Esophagus squamous epithelium (tissue), 5 donors: ENCODE data around the gene USH1G. TPM values are rescaled to one million over a fixed set of nuclear protein-coding genes. Genes with fewer than 3 reads are reported as not detected.

Source experiments
- DNase-seq: peaks from one replicate; lab custom pipeline; 2025; lab: John Stamatoyannopoulos, UW
- H3K27ac ChIP-seq, 4 donors: fragments of 200-600 bp; sonication (generic); one replicate each; pipeline ENCODE4 v1.5.1; 2016 to 2019; ENCODE audit warnings: mild to moderate bottlenecking in 1 of 4
- H3K27me3 ChIP-seq, 4 donors: fragments of 200-600 bp; sonication (generic); 1 replicate in 3 of 4; 2 replicates in 1 of 4; pipeline versions ENCODE4 v1.5.1 to v1.6.0; 2017 to 2021; ENCODE audit warnings: antibody characterized with exemption in 1 of 4
- H3K36me3 ChIP-seq, 3 donors: fragments of 200-600 bp; sonication (generic); one replicate each; pipeline ENCODE4 v1.5.1; 2016 to 2019
- H3K4me1 ChIP-seq, 3 donors: fragments of 200-600 bp; sonication (generic); one replicate each; pipeline ENCODE4 v1.5.1; 2017 to 2019
- H3K4me3 ChIP-seq, 4 donors: fragments of 200-600 bp; sonication (generic); 1 replicate in 3 of 4; 2 replicates in 1 of 4; pipeline ENCODE4 v1.5.1; 2016 to 2019; ENCODE audit warnings: mild to moderate bottlenecking in 2 of 4, moderate library complexity in 1 of 4
- H3K9me3 ChIP-seq, 3 donors: fragments of 200-600 bp; sonication (generic); one replicate each; pipeline ENCODE4 v1.5.1; 2016 to 2019
- CTCF ChIP-seq, 6 experiments: fragments of 450-650 bp in 4 of 6; fragments of 200-600 bp in 2 of 6; sonication (generic) in 2 of 6; IDR thresholded peaks; one replicate each; pipeline ENCODE4 v1.5.1; 2016 to 2019; ENCODE audit warnings: antibody characterized with exemption in 6 of 6, mild to moderate bottlenecking in 4 of 6, moderate library complexity in 4 of 6
- POLR2A ChIP-seq, 4 donors: fragments of 450-650 bp; IDR thresholded peaks; one replicate each; pipeline ENCODE4 v1.6.1; 2017; ENCODE audit warnings: antibody characterized with exemption in 4 of 4, mild to moderate bottlenecking in 4 of 4, moderate library complexity in 3 of 4
- WGBS, 2 donors: methylation state at CpG; one replicate each; pipeline ENCODE4 v1.1.5; 2018; 5-methylcytosine and 5-hydroxymethylcytosine counted together
- intact Hi-C: fragments of 100-400 bp; cut with DNase I; formaldehyde crosslinking; loops from one replicate; pipeline ENCODE4 v1.15.0; 2022
- total RNA-seq, 4 donors: library from RNA; depleted of rRNA; stranded (reverse); fragments of >200 nt; gene quantifications; one replicate each; pipeline ENCODE4 v1.1.0, GENCODE V29; 2016
- donor health status: DM: yes; HTN: yes; CAD: no.

The USH1G gene
- total RNA-seq, 4 donors from 2014 or later: 2.9 to 12.1 (median 6.7) TPM

DNA sequence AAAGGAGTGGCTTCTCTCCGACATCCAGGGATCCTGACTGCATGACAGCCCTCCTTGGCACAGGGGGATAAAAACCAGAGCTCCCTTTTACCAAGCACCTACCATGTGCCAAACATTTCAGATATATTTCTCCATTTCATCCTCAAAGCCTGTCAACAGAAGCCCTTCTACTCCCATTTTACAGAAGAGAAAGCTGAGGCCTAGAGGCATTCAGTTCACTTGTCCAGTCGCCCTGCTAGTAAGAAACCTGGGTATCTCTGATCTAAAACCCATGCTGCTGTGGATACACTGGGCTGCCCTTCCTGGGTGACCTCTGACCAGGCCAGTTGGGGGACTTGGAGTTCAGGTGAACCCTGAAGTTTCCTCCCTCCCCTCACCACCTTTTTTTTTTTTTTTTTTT lies 44.4 kb downstream of the USH1G start:
- TF ChIP-seq CTCF (IDR thresholded peaks at IDR 0.05) (no peak), POLR2A (IDR thresholded peaks at IDR 0.05) (no peak)
- Histone ChIP-seq H3K9me3 (no peaks in the 10 kb centered on the region), H3K27me3 (peaks cover 0 to 22% (median 0%) of the 10 kb centered on the region in 4 donors), H3K27ac (peak overlapping the region in 2 of 4 donors; percentile 29 to 43), H3K36me3 (no peaks in the 10 kb centered on the region), H3K4me3 (no peak overlapping the region), H3K4me1 (peaks cover 7 to 25% (median 12%) of the 10 kb centered on the region in 3 donors)
- WGBS, 2 donors: 55 to 57% methylated on average over 1 to 2 of the region's 2 CpGs
- intact Hi-C loops: no loop called here
- DNase-seq: no peak

DNA sequence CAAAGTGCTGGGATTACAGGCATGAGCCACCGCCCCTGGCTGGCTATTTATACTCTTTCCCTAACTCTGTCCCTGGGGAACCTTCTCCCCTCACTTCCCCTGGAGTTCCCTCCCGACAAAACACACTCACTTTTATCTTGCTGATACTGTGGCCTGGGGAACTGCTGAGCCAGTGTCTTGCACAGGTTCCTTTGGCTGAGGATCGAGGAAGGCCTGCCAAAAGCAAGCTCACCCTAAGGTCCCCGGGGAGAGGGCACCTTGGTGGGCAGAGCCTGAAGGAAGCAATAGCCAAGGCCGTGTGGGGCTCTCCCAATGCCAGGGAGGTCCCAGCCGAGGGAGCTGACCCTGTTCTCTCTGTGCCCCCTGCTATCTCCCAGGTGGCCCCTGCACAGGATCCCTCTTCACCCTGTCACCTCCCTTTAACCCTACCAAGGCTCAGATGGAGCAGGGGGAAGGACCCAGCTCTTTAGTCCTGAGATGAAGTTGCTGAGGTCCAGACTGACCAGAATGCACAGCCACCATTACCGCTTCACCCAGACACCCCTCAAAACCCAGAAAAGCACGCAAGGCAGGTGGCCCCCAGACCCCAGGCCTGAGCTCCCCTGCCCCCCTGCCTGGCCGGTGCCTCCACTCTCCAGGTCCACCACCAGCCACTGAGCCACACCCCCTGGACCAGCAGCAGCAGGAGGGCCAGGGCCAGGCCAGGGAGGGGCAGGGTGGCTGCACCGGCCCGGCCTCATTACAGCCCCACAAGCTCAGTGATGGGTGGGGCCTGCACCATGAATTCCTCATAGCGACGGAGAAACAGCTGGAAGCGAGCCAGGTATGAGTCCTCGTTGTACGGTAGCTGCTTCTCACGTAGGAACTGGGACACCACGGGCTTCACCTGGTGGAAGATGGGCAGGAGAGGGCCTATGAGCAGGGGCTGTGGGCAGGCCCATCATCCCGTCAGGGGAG lies 45.2 kb downstream of the USH1G start:
- no peak for TF ChIP-seq POLR2A (IDR thresholded peaks at IDR 0.05)
- DNase-seq: no peak
- H3K27ac ChIP-seq: peak overlapping the region in 3 of 4 donors; percentile 6 to 49 (median 43)
- no peaks in the 10 kb centered on the region for H3K9me3 ChIP-seq
- H3K4me3 ChIP-seq: no peak overlapping the region
- intact Hi-C loops: no loop called here
- H3K36me3 ChIP-seq: no peaks in the 10 kb centered on the region
- peaks cover 7 to 27% (median 12%) of the 10 kb centered on the region in 3 donors for H3K4me1 ChIP-seq
- 40 to 51% methylated on average over 7 to 10 of the region's 19 CpGs for WGBS, 2 donors
- peaks cover 0 to 16% (median 0%) of the 10 kb centered on the region in 4 donors for H3K27me3 ChIP-seq

GRCh38 chr17:74875977-74876593 lies 47.0 kb downstream of the USH1G start:
- intact Hi-C loops: no loop called here
- H3K4me1 ChIP-seq: peaks cover 14 to 44% (median 25%) of the 10 kb centered on the region in 3 donors
- TF ChIP-seq CTCF (IDR thresholded peaks at IDR 0.05) (no peak), POLR2A (IDR thresholded peaks at IDR 0.05) (no peak)
- no peak for DNase-seq
- no peaks in the 10 kb centered on the region for H3K36me3 ChIP-seq
- peaks cover 0 to 8% (median 0%) of the 10 kb centered on the region in 4 donors for H3K27me3 ChIP-seq
- no peak overlapping the region for H3K27ac ChIP-seq
- WGBS, 2 donors: 49 to 60% methylated on average over 4 to 5 of the region's 6 CpGs
- no peaks in the 10 kb centered on the region for H3K9me3 ChIP-seq
- H3K4me3 ChIP-seq: no peak overlapping the region

DNA sequence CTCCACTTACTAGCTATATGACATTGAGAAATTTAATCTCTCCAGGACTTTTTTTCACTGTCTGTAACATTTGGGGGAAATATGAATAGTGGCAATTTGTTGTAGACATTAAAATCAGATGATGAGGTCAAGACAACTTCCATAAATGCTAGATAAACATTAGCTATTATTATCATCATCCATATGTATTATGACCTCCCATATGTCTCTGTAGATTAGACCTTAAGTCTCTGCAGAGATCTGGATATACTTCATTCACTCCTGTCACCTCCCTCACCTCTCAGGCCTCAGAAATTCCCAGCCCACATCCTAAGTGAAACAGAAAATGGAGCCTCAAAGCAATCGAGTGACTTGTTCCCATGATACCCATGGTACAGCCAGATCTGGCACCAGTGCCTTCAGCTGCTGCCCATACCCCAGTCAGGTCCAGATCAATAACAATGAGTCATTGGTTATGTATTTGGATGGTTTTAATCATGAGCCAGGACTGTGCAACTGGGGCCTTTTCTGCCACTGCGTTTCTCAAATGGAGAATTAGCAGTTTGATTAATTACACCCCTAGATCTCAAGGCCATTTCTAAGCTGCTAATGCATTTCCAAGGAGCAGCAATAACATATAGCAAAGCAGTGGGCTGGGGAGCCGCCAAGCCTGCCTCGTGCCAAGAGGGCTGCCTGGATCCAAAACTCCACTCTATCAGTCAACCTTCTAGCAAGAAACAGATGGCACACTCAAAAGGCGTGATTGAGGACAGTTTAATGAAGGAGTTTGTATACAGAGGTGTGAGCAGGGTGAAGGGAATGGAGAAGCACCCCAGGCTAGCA lies 47.7 kb downstream of the USH1G start:
- Histone ChIP-seq H3K9me3 (no peaks in the 10 kb centered on the region), H3K36me3 (no peaks in the 10 kb centered on the region), H3K4me1 (peaks cover 14 to 47% (median 26%) of the 10 kb centered on the region in 3 donors), H3K4me3 (no peak overlapping the region), H3K27me3 (peaks cover 0 to 5% (median 0%) of the 10 kb centered on the region in 4 donors), H3K27ac (no peak overlapping the region)
- TF ChIP-seq CTCF (IDR thresholded peaks at IDR 0.05): no peak
- no peak for TF ChIP-seq POLR2A (IDR thresholded peaks at IDR 0.05)
- intact Hi-C loops: no loop called here
- DNase-seq: no peak
- WGBS, 2 donors: 29 to 38% methylated on average over 4 to 5 of the region's 5 CpGs

GRCh38 chr17:74874615-74875037 lies 48.4 kb downstream of the USH1G start:
- H3K9me3 ChIP-seq: no peaks in the 10 kb centered on the region
- peaks cover 0 to 5% (median 0%) of the 10 kb centered on the region in 4 donors for H3K27me3 ChIP-seq
- 96% methylated on average over 5 of the region's 5 CpGs for WGBS, 2 donors
- intact Hi-C loops: no loop called here
- H3K27ac ChIP-seq: no peak overlapping the region
- DNase-seq: no peak
- TF ChIP-seq CTCF (IDR thresholded peaks at IDR 0.05) (no peak), POLR2A (IDR thresholded peaks at IDR 0.05) (no peak)
- H3K4me3 ChIP-seq: no peak overlapping the region
- peaks cover 14 to 47% (median 26%) of the 10 kb centered on the region in 3 donors for H3K4me1 ChIP-seq
- H3K36me3 ChIP-seq: peaks cover 0 to 4% (median 0%) of the 10 kb centered on the region in 3 donors
